ENCODE measurements around the gene ZFP92. TPM values are rescaled to one million over a fixed set of nuclear protein-coding genes. Genes with fewer than 3 reads are reported as not detected.

The ZFP92 gene
- total RNA-seq, 1 donor from 2014 or later = 0.59 TPM

- no peak for DNase-seq
Measured at GRCh38 chrX:153440556-153441135, 29.4 kb downstream of the ZFP92 start.

DNA sequence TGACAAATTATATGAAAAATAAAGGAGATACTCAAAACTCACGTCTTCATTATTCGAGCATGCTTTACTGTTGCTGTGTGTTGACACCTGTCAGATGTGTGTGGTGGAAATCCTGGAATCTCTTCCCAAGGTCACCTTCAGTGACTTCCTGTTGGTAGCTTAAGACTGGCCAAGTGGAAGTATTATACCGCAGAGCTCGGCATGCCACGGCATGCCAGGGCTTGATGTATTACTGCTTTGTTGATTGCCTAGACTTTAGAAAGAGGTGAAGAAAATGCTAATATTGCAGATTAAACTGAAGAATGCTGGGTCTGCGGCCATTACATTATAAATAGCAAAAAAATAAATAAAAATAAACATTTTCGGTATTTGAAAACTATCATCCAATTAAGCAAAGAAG lies 30.0 kb downstream of the ZFP92 start:
- DNase-seq = no peak

- no peak for DNase-seq
Measured at GRCh38 chrX:153441981-153442380, 30.7 kb downstream of the ZFP92 start.

DNA sequence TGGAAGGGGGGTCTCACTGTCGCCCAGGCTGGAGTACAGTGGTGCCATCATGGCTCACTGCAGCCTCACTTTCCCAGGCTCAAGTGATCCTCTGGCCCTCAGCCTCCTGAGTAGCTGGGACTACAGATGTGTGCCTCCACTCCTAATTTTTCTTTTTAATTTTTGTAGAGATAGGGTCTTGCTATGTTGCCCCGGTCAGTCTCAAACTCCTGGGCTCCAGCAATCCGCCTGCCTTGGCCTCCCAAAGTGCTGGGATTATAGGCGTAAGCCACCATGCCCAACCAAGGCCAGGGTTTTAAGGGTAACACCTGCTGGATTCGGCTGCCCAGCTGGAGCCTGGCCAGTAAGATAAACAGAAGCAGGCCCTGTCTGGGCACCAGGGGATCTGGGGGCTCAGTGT lies 31.2 kb downstream of the ZFP92 start:
- no peak for DNase-seq

GRCh38 chrX:153443476-153444332 lies 32.4 kb downstream of the ZFP92 start:
- DNase-seq = no peak

DNA sequence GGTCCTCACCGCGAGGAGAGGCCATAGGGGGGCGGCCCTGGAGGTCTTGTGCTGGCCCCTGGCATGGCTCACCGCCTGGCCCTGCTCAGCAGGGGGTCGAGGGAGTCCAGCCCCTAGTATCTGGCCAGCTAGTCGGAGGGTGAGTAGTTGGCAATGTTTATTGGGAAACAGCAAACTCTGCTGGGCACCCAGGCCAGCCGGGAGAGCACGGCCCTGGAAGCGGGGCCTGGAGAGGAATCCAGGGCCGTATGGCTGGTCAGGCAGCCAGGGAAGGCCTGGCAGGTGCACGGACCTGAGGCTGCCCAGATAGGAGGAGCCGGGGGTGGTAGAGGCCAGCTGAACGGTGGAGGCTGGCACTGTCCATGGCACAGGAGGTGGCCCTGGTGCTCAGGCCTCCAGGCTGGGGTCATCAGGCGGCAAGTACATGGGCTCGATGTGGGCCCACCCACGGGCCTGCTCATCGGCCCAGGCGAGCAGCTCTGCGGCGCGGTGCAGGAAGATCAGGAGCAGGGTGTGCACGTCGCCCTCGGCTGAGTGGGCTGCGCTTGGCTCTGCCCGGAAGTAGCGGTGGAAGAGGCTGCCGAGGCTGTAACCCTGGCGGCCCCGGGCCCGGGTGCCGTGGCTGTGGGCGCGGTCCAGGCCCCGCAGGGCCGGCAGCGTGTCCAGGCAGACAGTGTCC lies 33.2 kb downstream of the ZFP92 start:
- no peak for DNase-seq

GRCh38 chrX:153445106-153445855 lies 34.0 kb downstream of the ZFP92 start:
- no peak for DNase-seq

DNA sequence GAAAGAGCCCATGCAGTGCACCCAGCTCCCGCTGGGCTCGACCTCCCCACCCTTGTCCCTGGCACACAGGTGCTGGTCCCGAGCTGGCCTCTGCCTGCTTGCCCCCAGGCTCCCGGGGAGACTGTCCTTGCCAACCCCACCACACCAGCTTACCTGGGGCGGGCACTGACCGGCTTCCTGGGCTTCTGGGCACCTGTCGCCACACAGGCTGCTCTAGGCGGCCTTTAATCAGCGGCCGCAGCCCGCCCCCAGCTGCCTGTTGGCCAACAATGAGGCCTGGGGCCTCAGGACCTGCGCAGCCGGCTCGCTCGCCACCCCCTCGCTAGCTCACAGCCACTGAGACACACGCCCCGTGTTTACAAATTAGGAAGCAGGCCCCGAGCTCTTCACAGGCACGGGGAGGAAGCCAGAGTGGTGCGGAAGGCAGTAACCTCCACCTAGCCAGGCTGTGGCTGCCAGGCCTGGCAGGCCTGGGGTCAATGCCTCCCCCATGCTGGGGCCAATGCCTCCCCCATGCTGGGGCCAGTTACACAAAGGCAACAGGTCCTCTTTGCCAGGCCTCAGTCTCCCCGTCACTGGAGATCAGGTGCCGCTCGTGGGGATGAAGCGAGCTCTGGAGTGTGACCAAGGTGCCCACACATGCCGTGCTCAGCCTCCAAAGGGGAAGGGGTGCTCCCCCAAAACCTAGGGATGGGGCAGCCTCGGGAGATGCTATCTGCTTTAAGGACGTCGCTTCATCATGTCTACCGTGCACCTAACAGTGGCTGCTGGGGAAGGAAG lies 34.8 kb downstream of the ZFP92 start, which contains the start of gene TREX2:
Gene TREX2 (minus strand): TSS at position 201 of the 780 bp plus-strand sequence. CDS start 626 bp downstream, outside the sequence.
- DNase-seq = no peak

- DNase-seq = no peak
Measured at GRCh38 chrX:153446636-153446936, 35.3 kb downstream of the ZFP92 start.

- no peak for DNase-seq
Measured at GRCh38 chrX:153446950-153447580, 35.8 kb downstream of the ZFP92 start.

DNA sequence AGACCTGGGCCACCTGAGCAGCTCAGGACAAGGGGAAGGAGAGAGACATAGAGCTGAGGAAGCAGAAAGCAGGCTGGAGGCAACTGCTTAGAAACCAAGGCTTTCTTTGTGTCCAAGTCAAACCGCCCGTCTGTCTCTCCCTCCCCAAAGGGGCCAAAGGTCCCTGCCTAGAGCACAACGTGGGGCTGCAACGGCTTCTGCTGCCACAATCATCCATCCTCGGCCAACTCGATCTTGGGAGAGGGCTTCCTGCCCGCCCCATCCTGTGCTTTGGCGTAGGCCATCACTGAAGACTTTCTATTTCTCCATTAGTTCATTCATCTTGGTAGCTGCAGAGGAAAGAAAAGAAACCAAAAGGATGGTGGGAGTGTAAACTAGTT lies 36.3 kb downstream of the ZFP92 start:
- DNase-seq = no peak

DNA sequence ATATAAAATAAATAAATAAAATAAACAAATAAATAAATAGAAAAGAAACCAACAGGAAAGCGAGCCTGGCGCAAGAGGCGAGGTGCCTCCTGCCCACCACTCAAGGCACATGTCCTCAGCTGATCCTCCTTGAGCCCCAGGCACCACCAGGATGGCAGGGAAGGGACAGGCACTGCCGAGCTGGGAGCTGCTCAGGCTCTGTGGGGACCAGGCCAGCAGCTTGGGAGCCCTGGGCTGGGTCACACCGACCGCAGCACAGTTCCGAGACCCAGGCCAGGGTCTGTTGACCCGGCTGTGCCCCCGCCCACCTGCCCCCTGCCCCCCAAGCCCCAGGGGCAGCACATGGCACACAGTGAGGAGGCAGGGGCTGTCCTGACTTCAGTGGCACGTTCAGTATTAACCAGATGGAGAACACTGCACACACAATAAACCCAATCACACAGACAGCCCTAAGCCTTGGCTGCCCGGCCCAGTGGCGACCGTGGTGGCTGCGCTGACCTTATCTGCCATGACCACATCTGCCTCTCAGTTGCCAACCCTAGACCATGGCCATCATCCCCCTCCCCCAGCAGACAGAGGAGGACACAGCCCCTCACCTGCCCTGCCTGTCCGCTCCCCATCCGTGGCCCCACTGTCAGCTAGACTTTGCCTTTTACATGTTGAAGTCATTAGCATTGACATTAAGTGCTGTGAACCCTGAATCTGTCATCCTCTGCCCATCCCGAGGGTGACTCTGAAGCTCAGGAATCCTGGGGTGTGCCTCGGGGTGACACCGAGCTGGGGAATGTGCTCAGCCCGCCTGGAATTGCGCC lies 37.5 kb downstream of the ZFP92 start:
- DNase-seq = no peak

DNA sequence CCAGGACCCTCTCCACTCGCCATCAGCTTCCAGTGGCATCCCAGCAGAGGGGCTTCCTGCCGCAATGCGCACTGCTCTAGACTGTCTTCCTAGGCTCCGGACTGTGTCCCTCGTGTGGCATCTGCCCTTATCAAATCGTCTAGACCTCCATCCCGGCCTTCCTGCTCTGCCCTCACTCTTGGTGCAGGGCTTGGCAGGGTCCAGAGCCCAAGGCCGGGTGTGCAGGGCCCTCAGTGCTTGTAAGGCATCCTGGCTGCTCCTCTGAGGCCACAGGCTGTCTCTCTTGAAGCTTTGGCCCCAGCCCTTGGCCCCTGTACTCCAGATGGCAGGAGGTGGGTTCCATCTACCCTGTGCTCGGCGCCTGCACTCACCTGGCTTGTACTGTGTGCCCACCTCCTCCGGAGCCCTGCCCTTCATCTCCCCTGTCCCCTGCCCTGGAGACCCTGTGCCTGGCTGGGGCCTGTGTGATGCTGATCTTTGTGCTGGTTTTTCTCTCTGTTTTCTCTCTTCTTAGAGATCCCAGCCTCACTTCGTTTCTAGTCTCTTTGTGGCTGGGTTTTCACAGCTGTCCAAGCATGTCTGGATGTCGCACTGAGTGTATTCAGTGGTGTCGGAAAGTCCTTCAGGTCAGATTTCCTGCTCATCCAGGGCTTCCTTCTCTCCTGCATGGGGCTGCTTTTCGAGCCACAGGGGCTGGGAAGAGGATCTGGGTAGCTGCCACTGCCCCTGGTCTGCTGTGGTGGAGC lies 38.3 kb downstream of the ZFP92 start:
- DNase-seq = no peak

DNA sequence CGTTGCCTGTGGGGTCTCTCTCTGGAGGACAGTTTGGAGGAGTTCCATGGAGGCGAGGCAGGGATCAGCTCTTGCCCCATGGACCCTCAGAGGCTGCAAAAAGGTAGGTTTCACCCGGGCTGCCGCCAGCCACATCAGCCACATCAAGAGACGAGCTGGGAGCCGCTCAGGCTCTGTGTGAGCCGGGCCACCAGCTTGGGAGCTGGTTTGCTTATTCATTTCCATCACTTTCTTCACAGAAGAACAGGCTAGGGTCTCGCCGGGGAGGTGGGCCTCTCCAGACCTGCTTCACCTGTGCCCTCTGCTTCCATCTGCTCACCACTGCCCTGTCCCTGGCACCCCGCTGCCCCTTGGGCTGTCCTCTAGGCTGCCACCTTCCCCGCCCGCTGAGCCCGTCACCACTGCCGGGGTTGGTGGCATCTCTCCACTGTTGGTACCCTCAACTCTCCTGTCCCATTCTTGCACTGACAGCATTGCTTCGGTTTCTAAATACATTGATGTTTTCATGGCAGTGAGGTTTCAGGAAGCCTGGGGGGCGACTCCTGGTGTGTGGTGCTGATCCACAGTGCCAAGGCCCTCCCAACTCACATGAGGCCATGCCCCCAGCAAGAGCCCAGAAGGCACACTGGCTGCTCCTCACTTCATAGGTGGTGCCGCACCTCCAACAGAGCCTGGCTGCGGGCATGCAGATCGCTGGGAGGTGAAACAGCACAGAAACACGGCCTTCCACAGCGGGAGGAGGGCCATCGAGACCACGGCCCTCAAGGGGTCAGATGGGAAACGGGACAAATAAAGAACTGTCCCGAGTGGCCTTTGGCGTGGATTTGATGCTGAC lies 39.1 kb downstream of the ZFP92 start:
- DNase-seq = no peak

DNA sequence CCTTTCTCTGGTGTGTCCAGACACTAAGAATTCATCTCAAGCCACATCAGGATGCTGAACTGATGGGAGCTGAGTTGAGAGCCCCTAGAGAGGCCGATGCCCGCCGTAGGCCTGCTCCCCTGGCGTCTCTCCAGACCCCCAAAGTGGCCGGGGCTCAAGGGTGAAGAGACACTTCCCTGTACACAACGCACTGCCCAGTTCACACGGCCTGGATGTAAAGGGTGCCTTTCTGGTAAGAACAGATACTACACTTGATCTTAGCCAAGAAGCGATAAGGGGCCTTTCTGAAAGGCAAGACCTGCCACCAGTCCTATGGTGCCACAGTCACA lies 39.6 kb downstream of the ZFP92 start:
- DNase-seq = no peak

DNA sequence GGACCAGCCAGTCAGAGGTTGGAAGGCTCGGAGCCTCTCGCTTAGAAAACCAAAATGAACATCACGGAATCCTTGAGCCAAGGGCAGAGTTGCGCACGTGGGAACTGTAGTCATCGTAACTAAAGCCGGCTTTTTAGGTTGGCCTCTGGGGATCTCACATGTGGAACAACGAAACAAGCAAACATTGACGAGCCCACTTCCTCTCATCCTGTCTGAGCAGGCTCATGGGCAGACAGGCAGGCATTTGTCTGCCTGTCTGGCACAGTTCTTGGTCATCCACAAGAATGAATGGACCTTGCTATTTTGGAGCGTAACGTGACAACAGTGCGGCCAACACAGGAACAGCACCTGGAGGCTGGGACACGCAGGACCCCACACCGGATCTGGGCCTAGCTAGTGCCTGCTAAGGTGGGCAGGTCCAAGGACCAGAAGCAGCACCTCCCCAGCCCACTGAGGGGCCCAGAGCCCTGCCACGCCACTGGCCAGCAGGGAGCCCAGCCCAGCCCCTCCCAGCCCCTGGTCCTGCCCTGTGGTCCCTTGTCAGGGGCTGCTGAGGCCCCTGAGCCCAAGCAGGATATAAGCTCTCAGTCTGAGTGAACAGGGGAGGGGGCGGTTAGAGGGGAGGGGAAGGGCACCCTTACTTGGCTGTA lies 43.8 kb downstream of the ZFP92 start:
- no peak for DNase-seq

GRCh38 chrX:153455571-153455970 lies 44.3 kb downstream of the ZFP92 start:
- DNase-seq = no peak

DNA sequence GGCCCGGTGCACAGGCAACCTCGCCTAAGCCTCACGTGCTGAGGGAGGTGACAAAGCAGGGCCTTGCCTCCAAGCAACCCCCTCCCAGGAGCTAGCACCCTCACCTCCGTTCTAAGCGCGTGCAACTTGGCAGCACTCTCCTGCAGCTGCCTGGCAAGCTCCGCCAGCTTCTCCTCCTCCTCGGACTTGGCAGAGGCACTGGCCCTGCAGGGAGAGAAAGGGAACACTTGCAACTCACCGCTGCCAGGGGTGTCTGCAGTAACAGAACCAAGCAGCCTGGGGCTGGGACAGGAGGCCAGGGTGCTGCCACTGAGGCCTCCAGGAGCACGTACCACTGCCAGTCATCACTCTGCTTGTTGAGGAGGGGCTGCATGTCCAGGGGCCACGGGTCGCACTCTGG lies 44.9 kb downstream of the ZFP92 start:
- DNase-seq = no peak

GRCh38 chrX:153456704-153457103 lies 45.4 kb downstream of the ZFP92 start:
- DNase-seq = no peak
